GM23248 (cell line): ENCODE results near the gene DYSF. TPM values are rescaled to one million over a fixed set of nuclear protein-coding genes. Genes with fewer than 3 reads are reported as not detected.

ENCODE experiments used
- DNase-seq: peaks from one replicate; pipeline ENCODE4 v3.0.0-alpha.2; 2015
- H2AFZ ChIP-seq: fragments of 200-600 bp; sonication (generic); 2 replicates; pipeline ENCODE4 v1.6.1; 2016; ENCODE audit warnings: antibody characterized with exemption
- H3F3A ChIP-seq: fragments of 200-600 bp; sonication (generic); 2 replicates; pipeline ENCODE4 v1.6.1; 2016; ENCODE audit warnings: mild to moderate bottlenecking, antibody characterized with exemption, mixed run types; ENCODE audit not compliant: insufficient read depth
- H3K27ac ChIP-seq: fragments of 200-600 bp; sonication (generic); 2 replicates; pipeline ENCODE4 v1.5.1; 2016; ENCODE audit warnings: mild to moderate bottlenecking
- H3K27me3 ChIP-seq: fragments of 200-600 bp; sonication (generic); replicated peaks from 2 replicates; pipeline ENCODE4 v1.6.1; 2016; ENCODE audit warnings: mild to moderate bottlenecking; ENCODE audit not compliant: insufficient read depth
- H3K36me3 ChIP-seq: fragments of 200-600 bp; sonication (generic); 2 replicates; pipeline ENCODE4 v1.6.1; 2016; ENCODE audit warnings: low read depth, mild to moderate bottlenecking
- H3K4me1 ChIP-seq: fragments of 200-600 bp; sonication (generic); 2 replicates; pipeline ENCODE4 v1.6.1; 2016; ENCODE audit warnings: mild to moderate bottlenecking; ENCODE audit not compliant: insufficient read depth
- H3K4me2 ChIP-seq: fragments of 200-600 bp; sonication (generic); one replicate; pipeline ENCODE4 v1.6.1; 2016; ENCODE audit warnings: mild to moderate bottlenecking; ENCODE audit not compliant: unreplicated experiment
- H3K4me3 ChIP-seq: fragments of 200-600 bp; sonication (generic); 2 replicates; pipeline ENCODE4 v1.5.1; 2016; ENCODE audit warnings: mild to moderate bottlenecking
- H3K79me2 ChIP-seq: fragments of 200-600 bp; sonication (generic); 2 replicates; pipeline ENCODE4 v1.6.1; 2016; ENCODE audit warnings: mild to moderate bottlenecking; ENCODE audit not compliant: insufficient read depth
- H3K9ac ChIP-seq: fragments of 200-600 bp; sonication (generic); 2 replicates; pipeline ENCODE4 v1.6.1; 2016; ENCODE audit warnings: mild to moderate bottlenecking
- H3K9me2 ChIP-seq: fragments of 200-600 bp; sonication (generic); 2 replicates; pipeline ENCODE4 v1.6.1; 2016; ENCODE audit warnings: mixed run types, mild to moderate bottlenecking, moderate library complexity; ENCODE audit not compliant: insufficient read depth
- H3K9me3 ChIP-seq: fragments of 200-600 bp; sonication (generic); one replicate; pipeline ENCODE4 v1.6.1; 2017; ENCODE audit warnings: low read depth
- H4K20me1 ChIP-seq: fragments of 200-600 bp; sonication (generic); 2 replicates; pipeline ENCODE4 v1.6.0; 2016; ENCODE audit not compliant: insufficient read depth
- EZH2 ChIP-seq: fragments of 200-600 bp; sonication (generic); IDR thresholded peaks from 2 replicates; pipeline ENCODE4 v1.6.1; 2018; ENCODE audit warnings: antibody characterized with exemption, mild to moderate bottlenecking; ENCODE audit not compliant: insufficient read depth, poor library complexity, severe bottlenecking
- EZH2phosphoT487 ChIP-seq: fragments of 200-600 bp; sonication (generic); IDR thresholded peaks from 2 replicates; pipeline ENCODE4 v1.6.1; 2018; ENCODE audit warnings: antibody characterized with exemption, moderate library complexity, mild to moderate bottlenecking, low read depth; ENCODE audit not compliant: insufficient read depth
- WGBS, 2 experiments: methylation state at CpG; one replicate each; pipeline ENCODE4 v1.1.6; 2015 to 2017; ENCODE audit warnings: low lambda C conversion rate in 2 of 2, low coverage in 1 of 2; ENCODE audit errors: missing lambda C conversion rate in 2 of 2; 5-methylcytosine and 5-hydroxymethylcytosine counted together
- in situ Hi-C: fragments of 300-500 bp; cut with MboI; formaldehyde crosslinking; loops from 2 replicates; pipeline ENCODE4 v1.15.0; 2020
- polyA plus RNA-seq: library from polyadenylated mRNA; unstranded; fragments of >200 nt; fragmentation: Nextera tagmentation; extraction: Ambion mirVana; gene quantifications from 2 replicates; pipeline ENCODE4 v1.2.1, GENCODE V29; 2016
- total RNA-seq: library from RNA; depleted of rRNA; stranded (reverse); fragments of >200 nt; shearing (Covaris generic); gene quantifications from 2 replicates; pipeline ENCODE4 v1.2.3, GENCODE V29; 2014

The DYSF gene
- total and polyA plus RNA-seq, 2 experiments from 2014 or later = 0.25 to 0.54 TPM

GRCh38 chr2:71631411-71631931, 178.1 kb downstream of the DYSF start:
- 1 to 4% methylated on average over 13 to 14 of the region's 14 CpGs for WGBS, 2 experiments
- TF ChIP-seq EZH2phosphoT487 (no peak), EZH2 (no peak)
- Histone ChIP-seq H3K9ac (0 out of 2 replicates have a peak overlapping the region, but pooled peaks have one; percentile 22), H3K9me2 (no peaks in the 10 kb centered on the region), H3K27me3 (no peaks in the 10 kb centered on the region), H3K36me3 (no peaks in the 10 kb centered on the region), H2AFZ (peak overlapping the region; percentile 68), H3K27ac (no peak overlapping the region), H3K4me3 (peak overlapping the region; percentile 64), H3K4me1 (peaks cover 17% of the 10 kb centered on the region), H3F3A (no peaks in the 10 kb centered on the region), H4K20me1 (no peaks in the 10 kb centered on the region), H3K4me2 (peak overlapping the region; percentile 82), H3K9me3 (no peaks in the 10 kb centered on the region), H3K79me2 (no peaks in the 10 kb centered on the region)
- DNase-seq = peak; percentile 56
- in situ Hi-C loops = no loop called here

- Histone ChIP-seq H4K20me1 (no peaks in the 10 kb centered on the region), H3K79me2 (no peaks in the 10 kb centered on the region), H3K9ac (no peak overlapping the region), H3K9me2 (no peaks in the 10 kb centered on the region), H3K4me1 (peaks cover 17% of the 10 kb centered on the region), H2AFZ (no peak overlapping the region), H3K36me3 (no peaks in the 10 kb centered on the region), H3K9me3 (no peaks in the 10 kb centered on the region), H3K4me2 (no peak overlapping the region), H3K4me3 (no peak overlapping the region), H3F3A (no peaks in the 10 kb centered on the region), H3K27me3 (no peaks in the 10 kb centered on the region), H3K27ac (no peak overlapping the region)
- in situ Hi-C loops = no loop called here
- 82 to 89% methylated on average over 3 of the region's 3 CpGs for WGBS, 2 experiments
- TF ChIP-seq EZH2 (no peak), EZH2phosphoT487 (no peak)
- no peak for DNase-seq
Measured at GRCh38 chr2:71633086-71633485, 179.7 kb downstream of the DYSF start.

GRCh38 chr2:71634567-71634966, 181.2 kb downstream of the DYSF start:
- no peaks in the 10 kb centered on the region for H3F3A ChIP-seq
- H3K79me2 ChIP-seq = no peaks in the 10 kb centered on the region
- H3K9me2 ChIP-seq = no peaks in the 10 kb centered on the region
- H3K9me3 ChIP-seq = no peaks in the 10 kb centered on the region
- H4K20me1 ChIP-seq = no peaks in the 10 kb centered on the region
- no peak overlapping the region for H3K4me2 ChIP-seq
- peaks cover 17% of the 10 kb centered on the region for H3K4me1 ChIP-seq
- no peaks in the 10 kb centered on the region for H3K27me3 ChIP-seq
- H2AFZ ChIP-seq = no peak overlapping the region
- DNase-seq = no peak
- H3K9ac ChIP-seq = no peak overlapping the region
- H3K4me3 ChIP-seq = no peak overlapping the region
- TF ChIP-seq EZH2phosphoT487 (no peak), EZH2 (no peak)
- H3K36me3 ChIP-seq = no peaks in the 10 kb centered on the region
- WGBS, 2 experiments = 75 to 93% methylated on average over 1 of the region's 1 CpG
- in situ Hi-C loops = no loop called here
- no peak overlapping the region for H3K27ac ChIP-seq

- TF ChIP-seq EZH2phosphoT487 (no peak), EZH2 (no peak)
- Histone ChIP-seq H4K20me1 (no peaks in the 10 kb centered on the region), H3K9me2 (no peaks in the 10 kb centered on the region), H3K36me3 (no peaks in the 10 kb centered on the region), H3K9me3 (no peaks in the 10 kb centered on the region), H3K4me1 (peaks cover 16% of the 10 kb centered on the region), H3K4me3 (no peak overlapping the region), H3F3A (no peaks in the 10 kb centered on the region), H3K79me2 (no peaks in the 10 kb centered on the region), H3K27ac (no peak overlapping the region), H3K27me3 (no peaks in the 10 kb centered on the region), H3K9ac (no peak overlapping the region), H2AFZ (no peak overlapping the region), H3K4me2 (no peak overlapping the region)
- in situ Hi-C loops = no loop called here
- WGBS, 2 experiments = 77 to 79% methylated on average over 5 of the region's 5 CpGs
- no peak for DNase-seq
Measured at GRCh38 chr2:71635798-71636197, 182.4 kb downstream of the DYSF start.
